Breast epithelium (tissue), 3 donors: ENCODE results near the gene LUM.

Experiments used
- CTCF ChIP-seq, 3 donors: fragments of 450-650 bp; IDR thresholded peaks; one replicate each; pipeline ENCODE4 v1.5.1; 2016 to 2017; ENCODE audit warnings: antibody characterized with exemption in 3 of 3, mild to moderate bottlenecking in 3 of 3, moderate library complexity in 3 of 3
- POLR2A ChIP-seq: fragments of 450-650 bp; IDR thresholded peaks from one replicate; pipeline ENCODE4 v1.6.1; 2016; ENCODE audit warnings: antibody characterized with exemption, mild to moderate bottlenecking, moderate library complexity
- POLR2AphosphoS5 ChIP-seq, 3 donors: sonication (generic); formaldehyde crosslinking; IDR thresholded peaks; one replicate each; pipeline ENCODE4 v1.6.1; 2017; ENCODE audit warnings: antibody characterized with exemption in 3 of 3

GRCh38 chr12:91094032-91094662, 17.1 kb downstream of the LUM start:
- TF ChIP-seq CTCF (IDR thresholded peaks at IDR 0.05) = no peak
- no peak for TF ChIP-seq POLR2A
- TF ChIP-seq POLR2AphosphoS5 (IDR thresholded peaks at IDR 0.05) = no peak
